GM23338 (cell line): ENCODE measurements around the gene KIRREL3.

Experiments
- CREB1 ChIP-seq: fragments of 250-450 bp; sonication (Bioruptor Pico); IDR thresholded peaks from 2 replicates; pipeline ENCODE4 v1.5.0; 2020; ENCODE audit warnings: low read depth, mild to moderate bottlenecking, moderate library complexity
- EZH2 ChIP-seq: fragments of 200-600 bp; sonication (generic); IDR thresholded peaks from one replicate; pipeline ENCODE4 v1.8.0; 2017; ENCODE audit warnings: antibody characterized with exemption, mild to moderate bottlenecking, low read depth; ENCODE audit not compliant: unreplicated experiment
- EZH2phosphoT487 ChIP-seq: fragments of 200-600 bp; sonication (generic); IDR thresholded peaks from one replicate; pipeline ENCODE4 v1.8.1; 2018; ENCODE audit warnings: antibody characterized with exemption; ENCODE audit not compliant: unreplicated experiment
- JUNB ChIP-seq: IDR thresholded peaks from one replicate; pipeline ENCODE4 v1.6.1; 2016; ENCODE audit warnings: antibody characterized with exemption; ENCODE audit not compliant: unreplicated experiment
- NANOG ChIP-seq: IDR thresholded peaks from 2 replicates; pipeline ENCODE4 v1.6.1; 2016; ENCODE audit warnings: antibody characterized with exemption, borderline replicate concordance
- POLR2AphosphoS5 ChIP-seq: IDR thresholded peaks from 2 replicates; pipeline ENCODE4 v1.6.1; 2016; ENCODE audit warnings: antibody characterized with exemption, low read depth
- TF ChIP-seq, protein P1 (sequence below), 2 experiments: fragments of 200-600 bp in 1 of 2; sonication (generic) in 1 of 2; conservative IDR thresholded peaks; 2 replicates each; pipeline versions ENCODE4 v1.5.1 to v1.6.1; 2016 to 2017; ENCODE audit warnings: antibody characterized with exemption in 2 of 2, low read depth in 2 of 2, mild to moderate bottlenecking in 2 of 2, moderate library complexity in 1 of 2
- TF ChIP-seq, protein P2 (sequence below): IDR thresholded peaks from one replicate; pipeline ENCODE4 v1.6.1; 2018; ENCODE audit warnings: antibody characterized with exemption; ENCODE audit not compliant: unreplicated experiment

DNA sequence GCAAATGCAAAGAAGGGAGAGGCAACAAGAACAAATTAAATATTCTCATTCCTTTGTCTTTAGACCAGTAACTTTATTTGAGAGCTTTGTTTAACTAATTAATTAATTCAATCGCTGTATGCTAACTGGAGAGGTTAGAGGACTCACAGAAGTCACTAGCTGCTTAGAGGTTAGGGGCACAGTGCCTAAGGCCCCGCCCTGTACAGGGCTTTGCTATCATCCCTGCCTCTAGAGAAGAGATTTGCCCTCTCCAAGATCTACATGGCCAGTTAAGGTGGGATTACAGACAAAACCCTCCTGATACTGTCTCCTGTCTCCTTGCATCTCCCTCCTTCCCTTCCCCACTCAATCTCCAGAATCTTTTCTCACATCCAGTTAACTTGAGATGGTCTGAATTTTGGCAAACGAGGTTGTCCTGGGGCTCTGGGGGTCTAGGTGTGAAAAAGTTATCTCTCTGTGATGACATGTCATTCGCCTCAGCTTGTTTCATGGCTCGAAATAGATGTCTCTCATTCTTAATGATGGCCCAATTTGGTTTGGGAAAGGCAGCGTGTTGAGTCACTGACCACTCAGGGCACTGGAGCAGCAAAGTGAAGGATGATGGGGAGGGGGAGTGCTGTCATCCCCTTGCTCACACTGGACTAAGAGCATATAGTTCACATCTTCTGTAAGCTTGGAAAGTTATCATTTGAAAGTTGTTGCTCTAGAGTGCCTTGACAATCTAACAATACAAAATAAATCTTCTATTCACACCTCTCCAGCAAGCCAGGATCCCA lies 190.9 kb downstream of the KIRREL3 start:
- TF ChIP-seq POLR2AphosphoS5 (no peak), EZH2 (no peak), CREB1 (no peak), JUNB (no peak), EZH2phosphoT487 (no peak), NANOG (no peak)
- TF ChIP-seq, protein P1, sequence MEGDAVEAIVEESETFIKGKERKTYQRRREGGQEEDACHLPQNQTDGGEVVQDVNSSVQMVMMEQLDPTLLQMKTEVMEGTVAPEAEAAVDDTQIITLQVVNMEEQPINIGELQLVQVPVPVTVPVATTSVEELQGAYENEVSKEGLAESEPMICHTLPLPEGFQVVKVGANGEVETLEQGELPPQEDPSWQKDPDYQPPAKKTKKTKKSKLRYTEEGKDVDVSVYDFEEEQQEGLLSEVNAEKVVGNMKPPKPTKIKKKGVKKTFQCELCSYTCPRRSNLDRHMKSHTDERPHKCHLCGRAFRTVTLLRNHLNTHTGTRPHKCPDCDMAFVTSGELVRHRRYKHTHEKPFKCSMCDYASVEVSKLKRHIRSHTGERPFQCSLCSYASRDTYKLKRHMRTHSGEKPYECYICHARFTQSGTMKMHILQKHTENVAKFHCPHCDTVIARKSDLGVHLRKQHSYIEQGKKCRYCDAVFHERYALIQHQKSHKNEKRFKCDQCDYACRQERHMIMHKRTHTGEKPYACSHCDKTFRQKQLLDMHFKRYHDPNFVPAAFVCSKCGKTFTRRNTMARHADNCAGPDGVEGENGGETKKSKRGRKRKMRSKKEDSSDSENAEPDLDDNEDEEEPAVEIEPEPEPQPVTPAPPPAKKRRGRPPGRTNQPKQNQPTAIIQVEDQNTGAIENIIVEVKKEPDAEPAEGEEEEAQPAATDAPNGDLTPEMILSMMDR (conservative IDR thresholded peaks at IDR 0.05; ENCODE audit: low read depth in 2 of 2) = no peak
- TF ChIP-seq, protein P2, sequence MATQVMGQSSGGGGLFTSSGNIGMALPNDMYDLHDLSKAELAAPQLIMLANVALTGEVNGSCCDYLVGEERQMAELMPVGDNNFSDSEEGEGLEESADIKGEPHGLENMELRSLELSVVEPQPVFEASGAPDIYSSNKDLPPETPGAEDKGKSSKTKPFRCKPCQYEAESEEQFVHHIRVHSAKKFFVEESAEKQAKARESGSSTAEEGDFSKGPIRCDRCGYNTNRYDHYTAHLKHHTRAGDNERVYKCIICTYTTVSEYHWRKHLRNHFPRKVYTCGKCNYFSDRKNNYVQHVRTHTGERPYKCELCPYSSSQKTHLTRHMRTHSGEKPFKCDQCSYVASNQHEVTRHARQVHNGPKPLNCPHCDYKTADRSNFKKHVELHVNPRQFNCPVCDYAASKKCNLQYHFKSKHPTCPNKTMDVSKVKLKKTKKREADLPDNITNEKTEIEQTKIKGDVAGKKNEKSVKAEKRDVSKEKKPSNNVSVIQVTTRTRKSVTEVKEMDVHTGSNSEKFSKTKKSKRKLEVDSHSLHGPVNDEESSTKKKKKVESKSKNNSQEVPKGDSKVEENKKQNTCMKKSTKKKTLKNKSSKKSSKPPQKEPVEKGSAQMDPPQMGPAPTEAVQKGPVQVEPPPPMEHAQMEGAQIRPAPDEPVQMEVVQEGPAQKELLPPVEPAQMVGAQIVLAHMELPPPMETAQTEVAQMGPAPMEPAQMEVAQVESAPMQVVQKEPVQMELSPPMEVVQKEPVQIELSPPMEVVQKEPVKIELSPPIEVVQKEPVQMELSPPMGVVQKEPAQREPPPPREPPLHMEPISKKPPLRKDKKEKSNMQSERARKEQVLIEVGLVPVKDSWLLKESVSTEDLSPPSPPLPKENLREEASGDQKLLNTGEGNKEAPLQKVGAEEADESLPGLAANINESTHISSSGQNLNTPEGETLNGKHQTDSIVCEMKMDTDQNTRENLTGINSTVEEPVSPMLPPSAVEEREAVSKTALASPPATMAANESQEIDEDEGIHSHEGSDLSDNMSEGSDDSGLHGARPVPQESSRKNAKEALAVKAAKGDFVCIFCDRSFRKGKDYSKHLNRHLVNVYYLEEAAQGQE = no peak
